GM18870 (cell line): ENCODE results near the gene DCPS.
"Not testable (repeated sequence)": the region's sequence is repeated elsewhere in the genome, so short reads cannot be mapped to it uniquely, and the experiment has no call there.

Source experiments
- ATAC-seq: cut with Tn5 transposase; IDR thresholded peaks from one replicate; pipeline ENCODE4 v1.9.1; 2021; ENCODE audit warnings: moderate library complexity; ENCODE audit not compliant: unreplicated experiment

DCPS gene

DNA sequence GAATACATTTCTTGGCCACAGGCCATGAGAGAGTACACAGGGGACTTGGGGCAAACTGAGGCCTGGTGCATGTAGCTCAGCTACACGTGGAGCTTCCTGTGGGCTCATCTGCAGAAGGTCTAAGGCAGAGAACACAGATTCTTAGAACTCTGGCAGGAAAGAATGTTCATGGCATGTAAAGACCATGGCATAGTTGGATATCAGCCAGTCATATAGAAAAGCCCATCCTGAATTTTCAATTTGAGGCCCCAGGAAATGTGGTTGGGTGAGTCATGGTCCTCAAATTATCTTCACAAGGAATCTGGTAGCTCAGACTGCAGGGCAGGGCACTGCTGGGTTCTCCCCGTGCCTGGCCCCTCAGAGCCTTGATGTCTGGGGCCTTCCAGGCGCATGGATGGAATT is 37.9 kb downstream of the DCPS start:
- ATAC-seq, result no peak

- no peak for ATAC-seq
These were observed 39.2 kb downstream of the DCPS start for GRCh38 chr11:126343051-126343450.

GRCh38 chr11:126344141-126345080 is 40.6 kb downstream of the DCPS start:
- ATAC-seq, result no peak

DNA sequence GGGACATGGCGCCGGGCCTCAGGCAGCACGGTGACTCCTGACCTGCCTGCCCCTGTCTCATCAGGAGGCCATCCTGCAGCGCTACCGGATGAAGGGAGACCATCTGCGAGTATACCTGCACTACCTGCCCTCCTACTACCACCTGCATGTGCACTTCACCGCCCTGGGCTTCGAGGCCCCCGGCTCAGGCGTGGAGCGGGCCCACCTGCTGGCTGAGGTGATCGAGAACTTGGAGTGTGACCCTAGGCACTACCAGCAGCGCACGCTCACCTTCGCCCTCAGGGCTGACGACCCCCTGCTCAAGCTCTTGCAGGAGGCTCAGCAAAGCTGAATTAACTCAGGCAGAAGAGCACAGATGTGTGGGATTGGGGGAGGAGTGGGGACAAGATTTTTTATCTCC is 41.4 kb downstream of the DCPS start:
- ATAC-seq, result no peak

DNA sequence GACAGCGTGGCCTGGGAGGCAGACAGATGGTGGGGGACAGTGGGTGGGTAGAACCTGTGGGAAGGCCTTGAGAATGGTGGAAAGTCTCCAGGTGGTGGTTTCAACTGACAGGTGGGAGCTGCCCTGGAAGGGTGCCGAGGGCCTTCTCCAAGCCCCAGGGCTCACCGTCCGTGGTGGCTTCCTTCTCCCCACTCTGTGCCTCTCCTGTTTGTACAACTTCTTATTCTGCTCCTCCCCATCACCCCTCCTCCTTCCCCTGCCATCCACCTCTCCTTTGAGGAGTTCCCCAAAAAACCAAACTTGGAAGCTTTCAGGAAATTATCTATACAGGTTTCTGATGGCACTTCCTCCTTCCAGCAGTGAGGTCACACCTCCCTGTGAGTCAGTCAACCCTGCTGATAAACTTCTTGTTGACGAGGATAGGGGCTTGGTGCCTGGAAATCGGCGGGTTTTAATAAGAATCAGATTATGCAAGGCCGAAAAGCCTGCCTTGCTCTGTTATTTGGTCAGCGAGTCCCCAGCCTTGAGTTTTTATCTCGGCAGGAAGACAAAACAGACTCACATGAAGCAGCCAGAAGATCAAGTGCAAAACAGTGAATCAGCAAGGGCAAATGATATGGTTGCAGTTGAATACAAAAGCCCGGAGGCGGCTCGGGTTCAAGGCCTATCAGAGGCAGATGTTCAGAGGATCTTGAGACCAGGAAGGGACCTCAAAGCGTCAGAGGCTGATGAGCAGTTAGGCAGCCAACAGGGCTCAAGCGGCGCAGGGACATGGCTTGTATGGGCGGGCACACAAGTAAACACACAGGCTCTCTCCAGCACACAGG is 42.1 kb downstream of the DCPS start:
- no peak for ATAC-seq

- ATAC-seq, result no peak
These were observed 42.7 kb downstream of the DCPS start for GRCh38 chr11:126346586-126346940.

GRCh38 chr11:126346946-126347345 is 43.1 kb downstream of the DCPS start:
- ATAC-seq, result not testable (repeated sequence)

DNA sequence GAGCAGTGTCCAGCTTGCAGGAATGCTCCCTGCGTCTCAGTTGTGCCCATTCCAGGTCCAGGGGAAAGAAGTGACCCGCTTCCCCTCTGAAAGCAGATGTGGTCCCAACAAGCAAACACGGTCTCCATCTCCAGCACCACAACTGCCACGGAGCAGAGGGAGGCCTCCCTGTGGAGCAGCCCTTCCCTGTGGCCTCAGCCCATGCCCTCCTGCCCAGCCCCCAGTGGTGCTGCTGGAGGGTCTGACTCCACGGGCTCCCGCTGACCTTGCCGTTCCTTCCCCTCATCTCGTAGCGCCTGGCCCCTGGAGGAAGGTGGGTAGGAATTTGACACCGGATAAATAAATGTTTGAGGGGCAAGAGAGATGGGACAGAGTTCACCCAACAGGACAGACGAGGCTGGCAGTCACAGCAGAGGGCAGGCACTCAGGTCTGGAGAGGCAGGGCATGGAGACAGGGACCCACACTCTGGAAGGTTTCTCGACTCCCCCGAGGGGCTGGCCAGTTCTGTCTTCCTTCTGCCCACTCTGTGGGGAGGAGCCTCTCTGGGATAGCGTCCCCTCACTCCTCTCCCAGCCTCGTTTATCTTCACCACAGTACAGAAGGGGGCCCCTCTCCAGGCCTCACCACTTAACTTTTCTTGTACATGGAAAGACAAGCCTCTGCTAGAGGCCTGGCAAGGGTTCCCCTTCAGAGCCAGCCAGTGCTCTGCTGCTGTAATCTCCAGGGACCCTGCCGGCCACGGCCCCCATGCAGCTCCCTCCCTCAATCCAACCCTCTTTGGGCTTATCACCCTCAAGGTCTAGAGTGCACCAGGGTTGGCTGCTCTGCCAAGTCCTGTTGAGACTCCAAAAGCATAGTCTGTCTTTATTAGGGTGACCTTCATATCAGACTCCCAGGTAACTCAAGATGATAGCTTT is 44.1 kb downstream of the DCPS start:
- ATAC-seq, result no peak

DNA sequence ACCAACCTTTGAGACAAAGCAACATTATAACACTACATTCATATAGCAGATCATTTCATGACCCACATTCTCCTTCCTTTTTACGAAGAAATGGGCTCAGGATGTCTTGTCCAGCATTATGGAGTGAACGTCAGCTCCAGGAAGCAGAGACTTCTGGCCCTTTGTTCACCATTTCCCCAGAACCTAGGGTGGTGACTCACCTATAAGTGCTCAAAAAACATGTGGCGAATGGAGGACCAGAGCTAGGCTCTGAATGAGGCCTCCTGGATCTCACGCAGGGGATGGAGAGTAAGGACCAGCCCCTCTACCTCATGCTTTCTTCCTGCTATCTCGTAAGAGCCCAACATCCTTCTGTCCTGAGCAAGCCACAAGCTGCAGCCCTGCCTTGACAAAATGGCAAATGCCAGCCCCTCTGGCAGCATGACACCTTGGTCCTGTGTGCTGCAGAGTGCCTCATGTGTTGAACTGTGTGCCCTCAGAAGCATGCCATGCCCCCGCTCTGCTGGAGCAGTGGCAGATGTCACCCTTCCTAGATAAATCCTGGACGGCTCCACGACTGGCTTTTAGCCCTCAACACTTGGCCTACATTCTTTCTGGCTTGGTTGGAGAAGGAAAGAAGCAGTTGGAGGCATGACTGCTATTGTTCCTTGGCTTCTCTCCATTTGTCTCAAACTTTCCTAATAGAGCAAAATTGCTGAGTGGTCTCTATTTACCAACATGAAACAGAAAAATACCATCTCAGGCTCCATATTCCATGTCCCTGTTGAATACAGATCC is 45.1 kb downstream of the DCPS start:
- no peak for ATAC-seq

- ATAC-seq, result no peak
These were observed 47.0 kb downstream of the DCPS start for GRCh38 chr11:126350836-126351235.

GRCh38 chr11:126352163-126352562 is 48.3 kb downstream of the DCPS start:
- ATAC-seq, result no peak

GRCh38 chr11:126352934-126353801 is 49.3 kb downstream of the DCPS start:
- no peak for ATAC-seq

GRCh38 chr11:126354631-126355323 is 50.9 kb downstream of the DCPS start:
- peak; percentile 45 for ATAC-seq

GRCh38 chr11:126355324-126355925 is 51.6 kb downstream of the DCPS start, which contains the start of gene ST3GAL4:
ST3GAL4 (plus strand) TSS chr11:126355686; CDS start chr11:126406156, 50,470 bp downstream.
- ATAC-seq, result peak; percentile 35

DNA sequence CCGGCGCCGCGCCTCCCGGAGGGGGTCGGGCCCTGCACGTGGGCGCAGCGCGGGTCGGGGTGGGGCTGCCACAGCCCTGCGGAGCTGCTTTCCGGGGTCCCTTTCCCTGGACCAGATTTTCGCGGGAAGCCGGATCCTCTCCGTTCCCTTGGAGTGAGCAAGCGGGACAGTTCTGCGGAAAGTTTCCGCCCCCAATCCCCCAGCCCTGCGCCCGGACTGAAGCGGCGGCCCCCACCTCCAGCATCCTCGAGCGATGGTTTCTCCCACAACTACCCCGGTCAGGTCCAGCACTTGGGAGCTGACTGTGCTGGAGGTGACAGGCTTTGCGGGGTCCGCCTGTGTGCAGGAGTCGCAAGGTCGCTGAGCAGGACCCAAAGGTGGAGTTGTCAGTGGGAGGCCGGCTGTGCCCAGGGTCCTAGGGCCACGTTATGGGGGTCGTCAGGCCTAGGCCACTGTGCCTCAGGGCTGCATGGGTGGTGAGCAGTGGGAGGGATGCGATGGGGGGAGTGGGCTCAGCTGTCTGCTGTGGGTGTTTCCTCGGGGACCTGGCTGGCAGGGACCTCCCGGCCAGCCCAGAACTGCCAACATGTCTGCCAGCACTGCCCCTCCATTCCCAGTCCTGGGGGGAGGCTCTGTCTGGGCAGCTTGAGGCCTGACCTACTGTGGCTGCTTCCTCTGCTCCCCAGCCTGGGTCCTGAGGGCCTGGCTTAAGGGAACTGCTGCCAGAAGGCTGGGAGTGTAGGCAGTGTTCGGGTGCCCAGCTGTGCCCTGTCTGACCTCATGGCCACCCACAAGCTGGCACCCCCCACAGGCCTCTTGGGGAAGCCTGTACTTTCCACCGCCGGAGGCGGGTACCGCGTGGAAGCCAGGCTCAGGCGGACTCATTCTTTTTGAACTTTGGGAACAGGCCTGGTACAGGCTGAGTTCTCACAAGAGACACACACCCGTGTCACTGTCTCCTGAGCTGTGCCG is 52.4 kb downstream of the DCPS start:
- ATAC-seq, result peak; percentile 11

DNA sequence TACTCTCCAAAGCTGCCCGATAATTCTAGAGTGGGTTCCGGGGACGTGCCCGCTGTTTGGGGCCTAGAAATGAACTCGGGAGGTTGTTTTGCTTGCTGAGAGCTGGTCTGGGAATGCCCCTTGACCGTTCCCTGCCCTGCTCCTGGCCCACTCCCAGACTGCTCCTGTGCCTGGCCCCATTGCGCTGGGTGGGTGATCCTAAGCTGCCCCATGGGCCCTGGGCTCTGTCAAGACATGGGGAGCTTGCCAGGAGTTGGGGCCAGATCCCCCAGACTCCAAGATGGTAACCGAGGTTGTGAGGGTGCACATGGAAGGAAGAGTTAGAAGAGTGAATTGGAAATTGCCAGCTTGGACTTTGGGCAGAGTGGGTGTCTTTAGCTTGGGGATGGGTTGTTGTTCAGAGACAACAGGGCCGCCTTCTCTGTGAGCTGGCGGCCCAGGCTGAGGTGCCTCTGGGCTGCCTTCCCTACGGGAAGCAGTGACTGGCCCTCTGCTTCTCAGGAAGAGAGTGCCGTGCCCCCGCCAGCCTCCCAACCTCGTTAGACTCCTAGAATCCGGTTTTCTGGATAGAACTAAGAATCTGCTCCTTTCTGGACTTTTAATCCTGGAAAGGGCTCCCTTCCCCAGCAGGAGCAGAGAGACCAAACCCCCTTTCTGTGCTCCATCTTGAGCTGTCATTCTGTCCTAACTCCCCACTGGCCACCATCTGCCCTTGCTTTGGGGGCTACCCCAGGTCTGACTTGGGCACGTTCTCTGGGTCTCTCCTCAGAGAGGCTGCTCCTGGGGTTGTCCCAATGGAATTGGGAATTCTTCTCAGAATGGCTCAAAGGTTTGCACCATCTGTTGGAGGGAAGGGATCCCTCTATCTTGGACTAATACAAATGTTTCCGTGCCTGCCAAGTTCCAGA is 53.4 kb downstream of the DCPS start:
- no peak for ATAC-seq
